Smooth muscle cell of bladder (primary cell): ENCODE results near the gene GMPPB. TPM values are rescaled to one million over a fixed set of nuclear protein-coding genes. Genes with fewer than 3 reads are reported as not detected.

Experiments used
- total RNA-seq: library from RNA; depleted of rRNA; stranded (reverse); fragments of >200 nt; gene quantifications from 2 replicates; pipeline ENCODE4 v1.2.3, GENCODE V29; 2014

Gene GMPPB
- 23.0 and 30.5 TPM in 2 replicates for total RNA-seq

GRCh38 chr3:49723628-49724551 lies at the start of gene GMPPB:
TSS of gene GMPPB (minus strand) at chr3:49723951. CDS start at chr3:49723726, 225 bp downstream.

GRCh38 chr3:49719214-49719884 lies 4.4 kb downstream of the GMPPB start, which contains the start of gene AMIGO3:
TSS of gene AMIGO3 (minus strand) at chr3:49719684. CDS start at chr3:49719465, 219 bp downstream.

GRCh38 chr3:49689046-49689907 lies 34.5 kb downstream of the GMPPB start, which contains the start of the genes MST1 and RNF123:
TSS of gene MST1 (minus strand) at chr3:49689474. CDS start at chr3:49688691, 783 bp downstream.
TSS of gene RNF123 (plus strand) at chr3:49689557. CDS start at chr3:49691166, 1,609 bp downstream.

GRCh38 chr3:49673715-49674496 lies 49.8 kb downstream of the GMPPB start, which contains the start of gene APEH:
TSS of gene APEH (plus strand) at chr3:49674351. CDS start at chr3:49674402, 51 bp downstream.

Other genes starting within 250 kb of the GMPPB start
- under 0.01 TPM in 2 replicates for gene BSN, start 169.5 kb downstream of the GMPPB start, total RNA-seq
- 109 and 116 TPM in 2 replicates for gene APEH, start 49.6 kb downstream of the GMPPB start, total RNA-seq
- gene MST1, start 34.5 kb downstream of the GMPPB start, total RNA-seq = 6.0 TPM in 2 replicates
- gene RNF123, start 34.4 kb downstream of the GMPPB start, total RNA-seq = 20.5 and 20.6 TPM in 2 replicates
- not detected in 2 replicates for gene AMIGO3, start 4.3 kb downstream of the GMPPB start, total RNA-seq
- 19.1 and 29.1 TPM in 2 replicates for gene IP6K1, start 62.6 kb upstream of the GMPPB start, total RNA-seq
- gene CDHR4, start 75.9 kb upstream of the GMPPB start, total RNA-seq = under 0.01 and 0.14 TPM in 2 replicates
- gene INKA1, start 79.3 kb upstream of the GMPPB start, total RNA-seq = 3.1 and 3.7 TPM in 2 replicates
- gene UBA7, start 90.0 kb upstream of the GMPPB start, total RNA-seq = 39.1 and 55.2 TPM in 2 replicates
- gene TRAIP, start 132.6 kb upstream of the GMPPB start, total RNA-seq = 1.0 and 1.4 TPM in 2 replicates
- not detected in 2 replicates for gene CAMKV, start 146.0 kb upstream of the GMPPB start, total RNA-seq
- 0.14 and 0.55 TPM in 2 replicates for gene MST1R, start 179.9 kb upstream of the GMPPB start, total RNA-seq
- gene MON1A, start 205.9 kb upstream of the GMPPB start, total RNA-seq = 7.4 and 11.3 TPM in 2 replicates
- gene RBM6, start 216.2 kb upstream of the GMPPB start, total RNA-seq = 32.7 and 45.2 TPM in 2 replicates